ENCODE measurements around the gene SART3.
"Not testable (repeated sequence)": the region's sequence is repeated elsewhere in the genome, so short reads cannot be mapped to it uniquely, and the experiment has no call there.

- TF ChIP-seq CTCF, EP300 (IDR thresholded peaks at IDR 0.05): not testable (repeated sequence)
Measured at GRCh38 chr12:108487029-108487428, 73.9 kb downstream of the SART3 start.
